GM21723 (cell line): Measurements from ENCODE around the gene EDARADD.
A peak's percentile ranks its signal among the peaks of the same experiment; 100 is the strongest.
"Not testable (repeated sequence)": the region's sequence is repeated elsewhere in the genome, so short reads cannot be mapped to it uniquely, and the experiment has no call there.

Source experiments
- ATAC-seq: cut with Tn5 transposase; IDR thresholded peaks from one replicate; pipeline ENCODE4 v1.9.1; 2021; ENCODE audit warnings: mild to moderate bottlenecking, moderate library complexity; ENCODE audit not compliant: unreplicated experiment

The EDARADD gene

DNA sequence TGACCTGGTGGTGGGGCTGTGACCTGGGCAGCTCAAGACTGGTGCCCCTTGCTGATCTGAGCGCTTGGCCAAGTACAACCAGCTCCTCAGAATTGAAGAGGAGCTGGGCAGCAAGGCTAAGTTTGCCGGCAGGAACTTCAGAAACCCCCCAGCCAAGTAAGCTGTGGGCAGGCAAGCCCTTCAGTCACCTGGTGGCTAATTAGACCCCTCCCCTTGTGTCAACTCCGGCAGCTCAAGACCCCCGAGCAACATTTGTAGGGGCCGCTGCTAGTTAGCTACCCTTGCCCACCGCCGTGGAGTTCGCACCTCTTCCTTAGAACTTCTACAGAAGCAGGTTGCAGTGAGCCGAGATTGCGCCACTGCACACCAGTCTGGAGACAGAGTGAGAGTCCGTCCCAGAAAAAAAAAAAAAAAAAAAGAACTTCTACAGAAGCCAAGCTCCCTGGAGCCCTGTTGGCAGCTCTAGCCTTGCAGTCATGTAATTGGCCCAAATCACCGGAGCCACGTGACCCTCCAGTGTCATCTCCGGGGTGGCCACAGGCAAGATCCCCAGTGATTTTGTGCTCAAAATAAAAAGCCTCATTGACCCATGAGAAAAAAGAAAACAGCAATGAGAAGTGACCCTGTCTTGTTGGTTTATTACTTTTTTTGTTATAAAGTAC, 90.4 kb downstream of the EDARADD start:
- ATAC-seq = no peak

DNA sequence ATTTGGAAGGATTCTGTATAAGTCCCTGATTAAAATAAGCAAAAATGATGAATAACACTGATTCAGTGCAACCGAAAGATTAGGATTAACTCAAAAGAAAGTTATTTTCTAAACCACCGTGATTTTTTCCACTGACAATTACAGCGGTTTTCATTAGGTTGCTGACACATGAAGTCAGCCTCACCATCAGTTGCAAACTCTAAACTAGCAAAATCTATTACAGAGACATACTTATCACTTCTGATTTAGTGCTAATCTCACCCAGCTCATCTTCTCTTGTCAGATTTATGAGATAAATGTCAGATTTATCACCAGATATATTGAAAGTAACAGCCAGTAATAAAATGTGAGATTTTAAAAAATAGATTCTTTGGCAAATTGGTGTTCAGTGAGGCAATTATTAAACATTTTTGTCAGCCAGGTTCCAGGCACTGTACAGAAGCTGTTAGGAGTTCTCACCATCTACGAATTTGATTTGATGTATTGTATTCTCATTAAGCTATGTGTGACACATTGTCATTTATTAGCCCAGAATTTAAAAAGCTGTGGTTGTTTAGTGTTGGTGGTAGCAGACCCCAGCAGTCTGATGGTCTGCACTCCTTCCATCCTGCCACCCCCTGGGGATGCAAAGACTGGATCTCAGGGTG, 92.4 kb downstream of the EDARADD start:
- ATAC-seq = no peak

DNA sequence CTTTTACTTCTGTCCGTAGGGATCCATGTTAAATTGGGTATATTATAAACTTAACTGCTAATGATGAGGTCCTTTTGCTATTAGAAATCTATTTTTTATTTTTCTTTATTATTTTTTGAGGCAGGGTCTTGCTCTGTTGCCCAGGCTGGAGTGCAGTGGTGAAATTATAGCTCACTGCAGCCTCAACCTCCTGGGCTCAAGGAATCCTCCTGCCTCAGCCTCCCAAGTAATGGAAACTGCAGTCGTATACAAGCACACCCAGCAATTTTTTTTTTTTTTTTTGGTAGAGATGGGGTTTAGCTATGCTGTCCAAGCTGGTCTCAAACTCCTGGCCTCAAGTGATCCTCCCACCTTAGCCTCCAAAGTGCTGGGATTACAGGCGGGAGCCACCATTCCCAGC, 95.1 kb downstream of the EDARADD start:
- not testable (repeated sequence) for ATAC-seq

DNA sequence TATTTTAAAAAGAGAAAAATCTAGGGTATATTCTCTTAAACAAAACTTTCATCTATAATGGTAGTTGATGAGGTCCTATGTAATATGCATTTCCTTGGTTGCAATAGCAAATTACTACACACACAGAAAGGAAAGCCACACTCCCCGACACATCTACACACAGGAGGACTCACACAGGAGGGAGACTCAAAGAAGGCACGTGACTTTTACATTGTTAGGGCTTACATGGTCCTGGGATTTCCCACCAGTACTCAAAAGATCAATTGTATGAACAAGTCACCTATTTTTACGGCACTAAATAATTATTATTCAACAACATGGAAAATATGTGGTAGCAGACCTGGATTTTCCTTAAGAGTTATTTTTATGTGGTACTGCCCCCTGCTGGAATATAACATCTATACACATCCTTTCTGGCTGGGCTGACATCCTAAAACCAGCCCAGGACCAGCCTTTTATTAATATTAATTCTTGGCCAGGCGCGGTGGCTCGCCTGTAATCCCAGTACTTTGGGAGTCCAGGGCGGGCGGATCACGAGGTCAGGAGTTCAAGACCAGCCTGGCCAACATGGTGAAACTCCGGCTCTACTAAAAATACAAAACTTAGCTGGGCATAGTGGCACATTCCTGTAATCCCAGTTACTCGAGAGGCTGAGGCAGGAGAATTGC, 95.8 kb downstream of the EDARADD start:
- peak; percentile 68 for ATAC-seq

DNA sequence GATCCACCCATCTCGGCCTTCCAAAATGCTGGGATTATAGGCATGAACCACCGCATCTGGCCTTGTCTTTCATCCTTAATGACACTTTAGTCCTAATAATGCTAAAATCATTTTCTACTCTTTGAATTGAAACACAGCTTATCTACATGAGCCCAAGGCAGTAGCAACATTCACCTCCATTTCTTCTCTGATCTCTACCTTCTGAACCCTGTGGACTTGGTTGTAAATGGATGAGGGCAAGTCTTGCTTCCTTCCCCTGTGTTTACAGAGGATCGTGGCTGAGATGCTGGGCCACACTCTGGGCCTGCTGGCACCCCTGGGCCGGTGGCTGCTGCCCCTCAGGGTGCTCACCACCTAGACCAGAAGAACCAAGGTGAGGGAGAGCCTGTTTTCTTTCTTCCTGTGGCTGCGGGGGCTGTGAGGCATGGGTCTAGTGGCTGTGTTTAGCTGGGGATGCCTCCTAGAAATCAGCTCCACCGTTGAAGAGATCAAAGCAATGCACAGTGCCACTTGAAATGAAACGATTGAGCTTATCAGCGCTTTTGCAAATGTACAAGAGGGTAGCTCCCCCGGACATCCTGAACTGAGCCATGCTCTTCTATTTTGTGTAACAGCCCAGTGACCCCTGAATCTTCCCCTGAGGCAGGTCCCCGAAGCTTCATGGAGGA, 97.5 kb downstream of the EDARADD start:
- no peak for ATAC-seq

DNA sequence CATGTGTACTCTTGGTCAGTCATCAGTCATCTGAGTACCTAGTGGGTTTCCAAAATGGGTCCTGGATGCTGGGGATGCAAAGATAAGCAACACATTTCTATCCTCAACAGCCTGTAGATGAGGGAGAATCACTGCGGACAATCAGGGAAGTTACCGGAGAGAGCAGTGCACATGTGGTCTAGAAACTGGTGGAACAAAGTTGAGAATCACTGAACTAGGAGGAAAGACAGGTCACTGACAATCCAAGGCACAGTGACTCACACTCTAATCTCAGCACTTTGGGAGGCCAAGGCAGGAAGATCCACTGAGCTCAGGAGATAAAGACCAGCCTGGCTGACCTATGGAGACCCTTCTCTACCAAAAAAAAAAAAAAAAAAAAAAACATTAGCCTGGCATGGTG, 98.3 kb downstream of the EDARADD start:
- no peak for ATAC-seq

DNA sequence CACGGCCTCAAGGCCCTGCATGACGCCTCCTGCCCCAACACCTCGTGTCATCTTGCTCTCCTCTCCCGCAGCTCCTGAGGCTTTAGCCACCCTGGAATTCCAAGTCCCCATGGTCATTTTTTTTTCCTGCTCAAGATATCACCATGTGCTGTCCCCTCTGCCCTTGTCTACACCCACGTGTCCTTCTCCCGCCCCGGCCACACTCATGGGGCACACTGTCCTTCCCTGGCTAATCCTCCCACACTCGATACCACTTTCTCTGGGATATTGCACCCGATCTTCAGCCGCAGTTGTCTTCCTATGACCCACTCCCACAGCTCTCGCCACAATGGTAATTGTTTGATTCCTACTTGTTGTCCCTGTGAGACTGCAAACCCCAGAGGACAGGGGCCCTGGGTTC, 100.0 kb downstream of the EDARADD start:
- ATAC-seq = no peak

DNA sequence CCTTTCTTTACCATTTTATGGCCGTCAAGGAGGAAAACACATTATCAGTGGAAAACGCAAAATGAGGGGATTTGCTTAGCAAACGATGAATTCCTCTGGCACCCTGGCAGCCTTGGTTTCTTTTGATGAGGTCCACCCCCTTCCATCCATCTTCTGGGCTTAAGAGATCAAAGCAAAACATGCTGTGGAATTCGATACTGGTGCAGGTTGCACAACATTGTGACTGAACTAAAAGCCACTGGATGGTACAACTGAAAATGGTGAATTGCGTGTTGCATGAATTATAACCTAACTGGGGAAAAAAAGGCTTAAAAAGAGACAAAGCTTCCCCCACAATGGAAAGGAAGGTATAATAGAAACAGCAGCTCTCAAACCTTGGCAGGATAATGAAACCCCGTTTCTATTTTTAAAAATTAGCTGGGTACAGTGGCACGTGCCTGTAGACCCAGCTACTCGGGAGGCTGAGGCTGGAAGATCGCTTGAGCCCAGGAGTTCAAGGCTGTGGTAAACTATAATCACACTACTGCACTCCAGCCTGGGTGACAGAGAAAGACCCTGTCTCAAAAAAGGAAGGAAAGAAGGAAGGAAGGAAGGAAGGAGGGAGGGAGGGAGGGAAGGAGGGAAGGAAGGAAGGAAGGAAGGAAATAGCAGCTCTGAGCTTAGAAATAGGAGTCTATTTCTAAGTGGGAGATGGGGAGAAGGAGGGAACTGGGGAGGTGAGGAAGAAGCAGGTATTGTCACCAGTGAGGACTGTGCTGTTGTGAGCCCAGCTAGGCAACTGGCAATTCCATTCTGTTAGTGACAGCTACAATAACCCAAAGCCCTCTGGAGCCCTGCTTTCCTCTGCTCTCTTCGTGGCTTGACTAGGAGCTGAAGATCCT, 100.7 kb downstream of the EDARADD start:
- no peak for ATAC-seq

DNA sequence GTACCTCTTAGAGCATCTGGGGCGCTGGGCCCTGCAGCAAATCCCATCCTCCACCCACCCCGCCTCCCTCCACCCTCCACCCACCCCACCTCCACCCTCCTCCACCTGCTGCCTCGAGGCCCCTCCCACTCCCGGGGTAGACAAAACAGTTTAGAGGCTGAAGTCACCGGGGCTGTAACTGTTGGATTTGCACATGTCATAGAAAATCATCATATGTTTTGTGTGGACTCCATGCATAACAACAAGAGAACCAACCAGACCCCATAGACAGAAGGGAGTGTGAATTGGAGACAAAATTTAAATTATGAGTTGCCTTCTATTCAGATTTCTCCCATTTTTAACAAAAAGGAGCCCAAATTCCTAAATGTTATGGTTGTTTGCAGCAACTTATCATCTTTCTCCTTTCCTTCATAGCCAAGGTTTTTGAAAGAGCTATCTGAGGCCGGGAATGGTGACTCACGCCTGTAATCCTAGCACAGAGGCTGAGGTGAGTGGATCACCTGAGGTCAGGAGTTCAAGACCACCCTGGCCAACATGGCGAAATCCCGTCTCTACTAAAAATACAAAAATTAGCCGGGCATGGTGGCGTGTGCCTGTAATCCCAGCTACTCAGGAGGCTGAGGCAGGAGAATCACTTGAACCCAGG, 101.5 kb downstream of the EDARADD start:
- ATAC-seq = no peak

DNA sequence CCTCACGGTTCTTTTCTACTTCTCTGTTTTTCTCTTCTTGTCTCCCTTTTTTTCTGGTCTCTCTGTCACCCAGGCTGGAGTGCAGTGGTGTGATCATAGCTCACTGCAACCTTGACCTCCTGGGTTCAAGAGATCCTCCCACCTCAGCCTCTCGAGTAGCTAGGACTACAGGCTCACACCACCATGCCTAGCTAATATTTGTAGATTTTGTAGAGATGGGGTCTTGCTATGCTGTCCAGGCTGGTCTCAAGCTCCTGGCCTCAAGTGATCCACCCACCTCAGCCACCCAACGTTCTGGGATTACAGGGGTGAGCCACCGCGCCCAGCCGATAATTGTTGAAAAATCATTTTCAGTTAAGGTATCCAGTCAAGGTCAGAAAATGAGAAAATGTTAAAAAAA, 103.8 kb downstream of the EDARADD start:
- ATAC-seq = no peak

DNA sequence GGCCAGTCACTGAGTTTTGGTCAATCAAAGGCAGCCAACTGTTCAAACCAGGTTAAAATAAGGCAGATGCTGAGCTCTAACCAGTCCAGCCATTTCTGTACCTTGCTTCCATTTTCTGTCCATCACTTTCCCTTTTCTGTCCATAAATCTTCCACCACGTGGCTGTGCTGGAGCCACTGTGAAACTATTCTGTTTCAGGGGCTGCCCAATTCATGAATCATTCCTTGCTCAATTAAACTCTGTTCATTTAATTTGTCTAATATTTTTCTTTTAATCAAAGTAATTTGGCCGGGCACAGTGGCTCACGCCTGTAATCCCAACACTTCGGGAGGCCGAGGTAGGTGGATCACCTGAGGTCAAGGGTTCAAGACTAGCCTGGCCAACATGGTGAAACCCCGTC, 107.0 kb downstream of the EDARADD start:
- no peak for ATAC-seq

DNA sequence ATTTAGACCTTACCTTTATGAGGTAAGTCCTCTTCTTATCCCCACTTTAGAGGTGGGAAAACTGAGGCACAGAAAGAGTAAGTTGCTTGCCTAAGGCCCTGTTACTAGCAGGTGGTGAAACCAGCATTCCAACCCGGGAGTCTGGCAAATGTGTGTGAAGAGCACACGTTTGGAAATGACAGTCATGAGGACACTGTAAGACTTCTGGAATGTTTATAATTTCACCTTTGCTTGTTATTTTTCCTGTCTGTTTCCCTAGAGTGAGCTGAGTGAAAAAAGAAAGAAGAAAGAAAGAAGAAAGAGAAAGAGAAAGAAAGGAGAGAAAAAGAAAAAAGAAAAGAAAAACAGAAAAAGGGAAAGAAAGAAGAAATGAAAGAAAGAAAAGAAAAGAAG, 108.5 kb downstream of the EDARADD start:
- ATAC-seq = no peak

DNA sequence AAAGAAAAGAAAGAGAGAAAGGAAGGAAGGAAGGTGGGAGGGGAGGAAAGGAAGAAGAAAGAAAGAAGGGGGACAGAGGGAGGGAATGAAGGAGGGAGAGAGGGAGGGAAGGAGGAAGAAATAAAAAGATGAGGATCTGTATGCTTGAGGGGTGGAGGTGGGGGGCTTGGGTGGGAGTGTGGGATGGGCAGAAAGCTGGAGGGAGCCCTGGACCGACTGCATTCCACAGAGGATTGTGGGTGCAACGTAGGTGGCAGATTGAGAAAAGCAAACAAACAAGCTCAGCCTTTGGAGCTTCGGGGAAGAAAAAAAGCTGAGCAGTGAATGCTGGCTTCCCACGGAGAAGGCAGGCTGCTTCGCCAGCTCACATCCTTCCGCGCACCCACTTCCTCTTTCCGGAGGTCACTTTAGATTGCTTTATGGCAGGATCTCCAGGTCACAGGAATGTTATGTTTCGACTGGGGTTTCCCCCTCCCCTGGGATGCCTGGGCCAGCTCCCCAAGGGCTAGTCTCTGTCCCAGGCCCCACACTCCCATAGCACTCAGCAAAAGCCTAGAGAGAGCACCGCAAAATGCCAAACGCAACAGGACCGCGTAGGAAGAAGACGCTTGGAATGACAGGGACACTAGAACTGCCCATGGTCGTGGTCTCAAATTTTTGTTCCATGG, 109.0 kb downstream of the EDARADD start:
- ATAC-seq = no peak

DNA sequence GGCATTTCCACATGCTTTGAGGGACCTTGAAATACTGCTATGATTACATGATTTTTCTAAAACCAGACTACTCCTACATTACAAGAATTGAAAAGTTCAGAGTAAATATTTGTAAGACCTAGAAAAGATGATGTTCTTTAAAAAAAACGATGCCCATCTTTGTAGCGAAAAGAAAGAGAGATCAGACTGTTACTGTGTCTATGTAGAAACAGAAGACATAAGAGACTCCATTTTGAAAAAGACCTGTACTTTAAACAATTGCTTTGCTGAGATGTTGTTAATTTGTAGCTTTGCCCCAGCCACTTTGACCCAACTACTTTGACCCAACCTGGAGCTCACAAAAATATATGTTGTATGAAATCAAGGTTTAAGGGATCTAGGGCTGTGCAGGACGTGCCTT, 110.3 kb downstream of the EDARADD start:
- not testable (repeated sequence) for ATAC-seq

DNA sequence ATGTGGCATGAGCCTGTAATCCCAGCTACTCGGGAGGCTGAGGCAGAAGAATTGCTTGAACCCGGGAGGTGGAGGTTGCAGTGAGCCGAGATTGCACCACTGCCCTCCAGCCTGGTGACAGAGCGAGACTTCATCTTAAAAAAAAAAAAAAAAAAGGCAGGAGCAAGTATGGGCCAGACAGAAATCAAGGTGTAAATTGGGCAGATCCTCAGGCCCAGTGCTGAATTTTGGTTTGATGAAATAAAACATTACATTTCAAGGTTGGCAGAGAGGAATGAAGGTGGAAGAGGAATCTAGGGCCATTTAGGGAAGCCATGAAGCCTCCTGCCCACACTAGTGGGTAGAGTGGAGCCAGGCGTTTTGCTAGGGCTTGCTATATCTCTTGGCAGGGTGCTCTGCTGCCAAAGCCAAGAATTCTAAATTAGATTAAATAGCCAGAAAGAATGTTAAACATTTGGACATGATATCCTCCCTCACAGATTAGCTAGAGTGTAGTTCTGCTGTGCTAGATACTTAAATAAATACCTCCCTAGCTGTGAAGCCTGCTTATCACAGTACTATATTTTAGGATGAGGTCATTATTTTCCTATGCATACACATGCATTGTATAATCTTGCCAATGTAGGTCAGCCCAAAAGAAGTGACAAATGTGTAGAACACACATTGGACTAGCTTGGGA, 113.1 kb downstream of the EDARADD start:
- ATAC-seq = no peak

DNA sequence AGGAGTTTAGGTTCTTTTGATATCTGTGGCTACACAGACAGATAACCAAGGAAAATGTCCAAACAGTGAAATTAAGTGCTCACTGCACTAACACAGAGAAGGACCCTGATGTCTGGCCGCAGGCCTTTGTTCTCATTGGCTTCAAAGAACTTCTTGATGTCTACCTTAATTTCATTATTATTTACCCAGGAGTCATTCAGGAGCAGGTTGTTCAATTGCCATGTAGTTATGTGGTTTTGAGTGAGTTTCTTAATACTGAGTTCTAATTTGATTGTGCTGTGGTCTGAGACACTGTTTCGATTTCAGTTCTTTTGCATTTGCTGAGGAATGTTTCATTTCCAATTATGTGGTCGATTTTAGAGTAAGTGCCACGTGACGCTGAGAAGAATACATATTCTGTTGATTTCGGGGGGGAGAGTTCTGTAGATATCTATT, 114.5 kb downstream of the EDARADD start:
- peak; percentile 58 for ATAC-seq

DNA sequence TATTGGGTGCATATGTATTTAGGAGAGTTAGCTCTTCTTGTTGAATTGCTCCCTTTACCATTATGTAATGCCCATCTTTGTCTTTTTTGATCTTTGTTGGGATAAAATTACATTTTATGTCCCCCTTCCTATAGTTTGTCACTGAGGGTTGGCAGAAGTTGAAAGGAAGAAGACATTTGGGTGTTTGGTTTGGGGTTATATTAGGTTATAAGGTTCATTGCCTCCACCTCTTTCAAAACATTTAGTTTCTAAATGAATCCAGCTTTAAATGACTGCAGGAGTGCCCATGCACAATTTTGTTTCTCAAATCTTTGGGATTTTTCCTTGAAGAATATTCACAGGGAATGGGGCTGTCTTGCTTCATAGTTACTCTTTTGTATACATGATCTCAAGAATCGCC, 115.1 kb downstream of the EDARADD start:
- ATAC-seq = peak; percentile 25

DNA sequence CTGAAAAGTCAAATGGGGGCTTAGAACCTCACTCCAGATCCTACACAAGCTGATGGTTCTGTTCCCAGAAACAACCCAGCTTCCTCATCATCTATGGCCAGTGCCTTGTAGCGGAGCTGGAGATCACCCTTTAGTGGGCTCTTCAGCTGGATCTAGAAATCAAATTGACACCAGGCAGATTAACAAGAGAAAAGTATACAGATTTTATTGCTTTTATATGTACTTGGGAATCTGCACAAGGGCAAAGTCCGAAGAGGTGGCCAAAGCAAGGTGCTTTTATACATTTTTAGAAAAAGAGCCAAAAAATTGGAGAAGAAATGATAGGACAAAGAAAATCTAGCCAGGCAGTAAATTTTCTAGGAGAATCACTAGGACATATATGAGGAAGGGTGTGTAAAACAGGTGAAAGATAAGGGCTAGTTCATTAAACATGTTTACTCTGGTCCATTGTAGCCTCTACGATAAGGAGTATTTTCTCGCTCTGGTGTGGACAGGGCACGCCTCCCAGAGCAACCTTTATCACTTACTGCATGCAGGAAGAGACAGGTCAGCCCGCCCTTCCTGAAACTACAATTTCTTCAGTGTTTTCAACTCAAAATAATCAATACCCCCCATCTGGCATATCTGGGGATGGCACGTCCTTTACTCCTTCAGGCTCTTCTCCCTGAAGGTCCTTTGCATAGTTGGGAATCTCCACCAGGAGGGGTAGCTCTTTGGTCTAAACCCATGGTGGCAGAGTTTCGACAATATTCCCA, 115.7 kb downstream of the EDARADD start:
- ATAC-seq = no peak
